ENCODE measurements around the gene BCL11B.

BCL11B gene

GRCh38 chr14:99199846-99200653, 71.9 kb downstream of the BCL11B start:
- CTCF ChIA-PET: interaction anchor here (1.0 kb wide), 1 partner anchor 11 kb away, joined by 3 read pairs; no protein-coding TSS in a partner anchor
- TF ChIP-seq CTCF (IDR thresholded peaks at IDR 0.05; ENCODE audit: control extremely low read depth, extremely low read depth, low read depth, missing control alignments): no peak
- POLR2A ChIA-PET: no interaction called here
- no peak for DNase-seq (ENCODE audit: extremely low spot score)

DNA sequence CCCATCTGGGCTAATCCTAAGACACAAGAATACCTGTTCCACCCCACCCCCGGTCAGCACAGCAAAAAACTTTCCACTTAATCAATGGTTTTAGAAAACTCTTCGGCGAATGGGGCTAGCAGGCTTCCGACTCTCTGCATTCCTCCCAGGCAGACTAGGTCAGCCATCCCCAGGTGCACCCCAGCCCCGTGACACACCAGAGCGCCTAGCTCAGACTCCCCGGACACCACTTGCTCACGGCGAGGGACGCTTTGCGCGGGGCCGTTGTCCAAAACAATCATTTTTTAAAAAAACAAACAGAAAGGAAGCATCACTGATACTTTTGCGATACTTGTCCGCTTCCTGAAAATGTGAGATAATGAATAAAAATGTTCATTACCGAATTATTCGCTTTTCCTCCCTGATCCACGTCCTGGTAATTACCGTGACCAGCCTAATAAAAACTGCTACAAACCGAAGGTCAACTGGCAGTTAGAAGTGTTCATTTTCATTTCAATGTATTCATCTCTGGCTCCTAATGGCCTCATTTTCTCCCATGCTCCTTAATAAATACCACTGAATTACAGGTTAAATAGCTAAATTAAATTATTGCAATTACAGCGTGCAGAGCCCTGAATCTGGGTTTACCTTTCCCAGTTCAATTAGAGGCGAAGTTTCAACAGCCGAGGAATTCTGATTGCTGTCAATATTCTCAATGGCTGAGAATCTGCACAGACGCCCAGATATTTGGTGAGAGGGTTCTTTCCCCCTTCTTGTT, 73.1 kb downstream of the BCL11B start:
- no peak for DNase-seq (ENCODE audit: extremely low spot score)
- ChIA-PET CTCF (interaction anchor here (0.9 kb wide), 1 partner anchor 9 kb away, joined by 3 read pairs; no protein-coding TSS in a partner anchor), POLR2A (no interaction called here)
- TF ChIP-seq CTCF (IDR thresholded peaks at IDR 0.05; ENCODE audit: control extremely low read depth, extremely low read depth, low read depth, missing control alignments): no peak

GRCh38 chr14:99196310-99196650, 75.7 kb downstream of the BCL11B start:
- TF ChIP-seq CTCF (IDR thresholded peaks at IDR 0.05; ENCODE audit: control extremely low read depth, extremely low read depth, low read depth, missing control alignments): no peak
- DNase-seq (ENCODE audit: extremely low spot score): no peak
- ChIA-PET CTCF (no interaction called here), POLR2A (no interaction called here)

DNA sequence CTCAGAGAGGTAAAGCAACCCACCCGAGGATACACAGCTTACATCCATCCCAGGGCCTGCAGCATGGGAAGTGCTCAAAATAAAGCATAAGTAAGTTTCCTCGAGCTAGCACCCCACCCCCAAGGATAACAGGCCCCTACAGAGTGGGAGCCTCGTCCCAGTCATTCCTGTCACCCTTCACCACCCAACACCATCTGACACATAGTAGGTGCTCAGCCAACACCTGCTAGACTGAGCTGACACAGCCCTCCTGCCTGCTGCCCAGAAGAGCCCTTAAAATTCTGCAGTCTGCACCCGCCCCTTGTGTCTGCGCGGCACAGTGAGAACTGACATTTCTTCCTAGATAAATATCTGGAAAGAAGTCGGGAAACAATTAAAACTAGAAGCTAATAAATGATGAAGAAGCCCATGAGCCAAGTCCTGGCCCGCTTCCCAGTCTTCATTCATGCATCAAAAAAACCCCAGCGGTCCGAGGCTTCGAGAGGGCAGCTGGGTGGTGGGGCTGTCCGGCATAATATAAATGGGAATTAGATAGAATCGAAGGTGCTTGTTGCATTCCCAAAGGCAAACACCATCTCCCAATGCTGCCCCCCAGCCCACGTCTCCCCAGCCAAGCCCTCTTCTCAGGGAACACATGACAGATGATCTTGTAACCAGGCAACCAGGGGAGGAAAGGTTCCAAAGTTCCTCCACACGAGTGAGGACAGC, 76.2 kb downstream of the BCL11B start:
- POLR2A ChIA-PET: no interaction called here
- DNase-seq (ENCODE audit: extremely low spot score): no peak
- no peak for TF ChIP-seq CTCF (IDR thresholded peaks at IDR 0.05; ENCODE audit: control extremely low read depth, extremely low read depth, low read depth, missing control alignments)
- CTCF ChIA-PET: no interaction called here

GRCh38 chr14:99194736-99195135, 77.3 kb downstream of the BCL11B start:
- ChIA-PET POLR2A (no interaction called here), CTCF (no interaction called here)
- DNase-seq (ENCODE audit: extremely low spot score): no peak
- no peak for TF ChIP-seq CTCF (IDR thresholded peaks at IDR 0.05; ENCODE audit: control extremely low read depth, extremely low read depth, low read depth, missing control alignments)

DNA sequence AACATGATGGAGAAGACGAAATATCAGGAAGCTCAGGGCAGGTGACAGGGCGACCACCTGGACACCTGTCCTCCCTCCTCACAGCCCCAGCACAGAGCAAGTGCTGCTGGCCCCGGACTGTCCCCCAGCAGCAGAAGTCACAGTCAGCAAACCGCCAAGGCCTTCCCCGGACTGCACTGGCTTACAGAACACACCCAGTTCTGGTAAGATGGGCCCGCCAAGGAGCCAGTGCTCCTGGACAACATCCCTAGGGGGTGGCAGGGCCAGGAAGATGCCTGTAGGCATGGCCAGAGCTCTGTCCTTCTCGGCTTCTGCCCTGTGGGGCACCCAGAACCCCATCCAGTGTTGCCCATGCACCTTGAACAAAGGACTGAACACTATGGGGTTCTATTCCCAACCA, 77.9 kb downstream of the BCL11B start:
- DNase-seq (ENCODE audit: extremely low spot score): no peak
- no peak for TF ChIP-seq CTCF (IDR thresholded peaks at IDR 0.05; ENCODE audit: control extremely low read depth, extremely low read depth, low read depth, missing control alignments)
- ChIA-PET POLR2A (no interaction called here), CTCF (no interaction called here)

All from GM10248 (cell line).